Stimulated activated CD4-positive, alpha-beta T cell treated with anti-CD3 and anti-CD28 coated beads, TNF-alpha, amount 100 ng/mL, for 1 hour (primary cell): ENCODE measurements around the gene SMYD4.
"Not testable (repeated sequence)": the region's sequence is repeated elsewhere in the genome, so short reads cannot be mapped to it uniquely, and the experiment has no call there.

Source experiments
- DNase-seq, 3 donors: peaks; one replicate each; pipeline ENCODE4 v3.0.0-alpha.2; 2020; ENCODE audit warnings: low read depth in 3 of 3, low spot score in 1 of 3

Gene SMYD4, protein sequence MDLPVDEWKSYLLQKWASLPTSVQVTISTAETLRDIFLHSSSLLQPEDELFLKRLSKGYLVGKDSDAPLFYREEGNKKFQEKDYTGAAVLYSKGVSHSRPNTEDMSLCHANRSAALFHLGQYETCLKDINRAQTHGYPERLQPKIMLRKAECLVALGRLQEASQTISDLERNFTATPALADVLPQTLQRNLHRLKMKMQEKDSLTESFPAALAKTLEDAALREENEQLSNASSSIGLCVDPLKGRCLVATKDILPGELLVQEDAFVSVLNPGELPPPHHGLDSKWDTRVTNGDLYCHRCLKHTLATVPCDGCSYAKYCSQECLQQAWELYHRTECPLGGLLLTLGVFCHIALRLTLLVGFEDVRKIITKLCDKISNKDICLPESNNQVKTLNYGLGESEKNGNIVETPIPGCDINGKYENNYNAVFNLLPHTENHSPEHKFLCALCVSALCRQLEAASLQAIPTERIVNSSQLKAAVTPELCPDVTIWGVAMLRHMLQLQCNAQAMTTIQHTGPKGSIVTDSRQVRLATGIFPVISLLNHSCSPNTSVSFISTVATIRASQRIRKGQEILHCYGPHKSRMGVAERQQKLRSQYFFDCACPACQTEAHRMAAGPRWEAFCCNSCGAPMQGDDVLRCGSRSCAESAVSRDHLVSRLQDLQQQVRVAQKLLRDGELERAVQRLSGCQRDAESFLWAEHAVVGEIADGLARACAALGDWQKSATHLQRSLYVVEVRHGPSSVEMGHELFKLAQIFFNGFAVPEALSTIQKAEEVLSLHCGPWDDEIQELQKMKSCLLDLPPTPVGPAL

GRCh38 chr17:1829592-1830257 is at the start of gene SMYD4, which contains the start of gene RPA1:
Gene SMYD4 (minus strand): TSS chr17:1829902. CDS start chr17:1827994, 1,908 bp downstream.
Gene RPA1 (plus strand): TSS chr17:1830005. CDS start chr17:1830094, 89 bp downstream.
- DNase-seq, result peak; percentile 59 to 76 (median 66)

GRCh38 chr17:1878419-1879121 is 48.9 kb upstream of the SMYD4 start:
- no peak for DNase-seq

DNA sequence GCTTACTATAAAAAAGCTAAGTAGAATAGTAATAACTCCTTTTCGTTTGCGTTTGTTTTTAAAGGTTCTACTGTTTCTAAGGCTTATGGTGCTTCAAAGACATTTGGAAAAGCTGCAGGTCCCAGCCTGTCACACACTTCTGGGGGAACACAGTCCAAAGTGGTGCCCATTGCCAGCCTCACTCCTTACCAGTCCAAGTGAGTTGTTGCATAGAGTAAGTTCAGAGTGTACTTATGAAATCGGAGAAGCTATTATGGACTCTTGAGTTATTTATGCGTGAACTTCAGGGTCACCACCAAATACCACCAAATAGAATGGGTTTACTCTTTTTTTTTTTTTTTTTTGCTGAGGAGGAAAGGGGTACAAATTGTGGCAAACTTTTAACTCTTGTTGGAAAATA is 45.9 kb upstream of the SMYD4 start:
- DNase-seq, result no peak

DNA sequence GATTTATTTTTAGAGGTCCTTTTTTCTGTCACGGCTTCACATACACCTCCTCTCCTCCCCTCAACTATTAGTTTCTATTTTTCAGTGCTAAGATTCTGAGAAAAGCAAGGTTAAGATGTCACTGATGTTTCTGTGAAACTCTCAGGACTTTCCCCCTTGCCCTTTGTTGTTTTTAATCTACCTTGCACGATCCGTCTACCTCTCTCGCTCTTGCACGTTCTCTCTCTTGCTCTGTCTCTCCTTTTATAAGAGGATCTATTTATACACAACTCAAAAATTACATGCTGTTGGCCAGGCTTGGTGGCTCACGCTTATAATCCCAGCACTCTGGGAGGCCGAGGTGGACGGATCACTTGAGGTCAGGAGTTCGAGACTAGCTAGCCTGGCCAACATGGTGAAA is 43.7 kb upstream of the SMYD4 start:
- no peak for DNase-seq

GRCh38 chr17:1872976-1873375 is 43.3 kb upstream of the SMYD4 start:
- no peak for DNase-seq

- DNase-seq, result no peak
These were observed 42.6 kb upstream of the SMYD4 start for GRCh38 chr17:1872254-1872653.

DNA sequence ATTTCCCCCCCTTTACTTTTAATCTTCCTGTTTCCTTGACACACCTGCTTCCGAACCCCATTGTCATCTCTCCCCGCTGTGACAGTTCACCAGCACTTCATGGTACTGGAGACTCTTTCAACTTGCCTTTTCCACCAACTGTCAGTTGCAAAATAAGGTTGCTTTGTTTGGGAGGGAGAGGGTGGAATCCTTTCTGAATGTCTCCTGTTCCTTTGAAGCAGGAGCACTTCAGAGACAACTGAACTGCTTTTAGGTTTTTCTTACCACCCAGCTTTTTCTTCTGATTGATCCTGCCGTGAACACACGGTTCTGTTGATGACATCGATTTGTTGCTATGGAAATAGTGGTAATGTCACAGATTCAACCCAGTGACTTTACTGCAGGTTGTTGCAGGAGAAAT is 42.1 kb upstream of the SMYD4 start:
- no peak for DNase-seq

DNA sequence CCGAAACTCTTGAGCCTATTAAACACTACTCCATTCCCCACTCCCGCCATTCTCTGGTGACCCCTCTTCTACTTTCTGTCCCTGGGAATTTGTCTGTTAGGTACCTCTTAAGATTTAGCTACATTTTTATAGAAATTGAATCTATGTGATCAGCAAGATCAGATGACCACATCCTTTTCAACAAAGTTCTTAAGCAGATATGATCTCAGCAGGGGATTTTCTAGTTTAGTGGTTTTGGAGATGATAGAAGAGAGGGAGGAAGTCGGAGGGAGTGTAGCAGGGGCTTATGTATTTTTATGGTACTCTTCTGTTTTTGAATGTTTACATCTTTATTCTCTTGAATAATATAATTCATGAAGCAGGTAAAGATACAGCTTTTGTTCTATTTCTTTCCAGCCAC is 40.9 kb upstream of the SMYD4 start:
- no peak for DNase-seq

- no peak for DNase-seq
These were observed 38.4 kb upstream of the SMYD4 start for GRCh38 chr17:1868090-1868489.

DNA sequence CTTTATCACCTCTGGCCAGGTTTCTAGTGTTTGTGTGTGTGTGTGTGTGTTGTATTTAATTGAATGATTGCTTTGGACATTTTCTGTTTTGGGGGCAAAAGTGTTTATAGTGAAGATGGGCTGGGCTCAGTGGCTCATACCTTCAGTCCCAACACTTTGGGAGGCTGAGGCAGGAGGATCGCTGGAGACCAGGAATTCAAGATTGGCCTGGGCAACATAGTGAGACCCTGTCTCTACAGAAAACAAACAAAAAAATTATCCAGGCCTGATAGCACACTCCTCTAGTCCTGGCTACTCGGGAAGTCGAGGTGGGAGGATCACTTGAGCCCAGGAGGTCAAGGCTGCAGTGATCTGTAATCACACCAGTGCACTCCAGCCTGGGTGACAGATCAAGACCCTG is 37.6 kb upstream of the SMYD4 start:
- no peak for DNase-seq

DNA sequence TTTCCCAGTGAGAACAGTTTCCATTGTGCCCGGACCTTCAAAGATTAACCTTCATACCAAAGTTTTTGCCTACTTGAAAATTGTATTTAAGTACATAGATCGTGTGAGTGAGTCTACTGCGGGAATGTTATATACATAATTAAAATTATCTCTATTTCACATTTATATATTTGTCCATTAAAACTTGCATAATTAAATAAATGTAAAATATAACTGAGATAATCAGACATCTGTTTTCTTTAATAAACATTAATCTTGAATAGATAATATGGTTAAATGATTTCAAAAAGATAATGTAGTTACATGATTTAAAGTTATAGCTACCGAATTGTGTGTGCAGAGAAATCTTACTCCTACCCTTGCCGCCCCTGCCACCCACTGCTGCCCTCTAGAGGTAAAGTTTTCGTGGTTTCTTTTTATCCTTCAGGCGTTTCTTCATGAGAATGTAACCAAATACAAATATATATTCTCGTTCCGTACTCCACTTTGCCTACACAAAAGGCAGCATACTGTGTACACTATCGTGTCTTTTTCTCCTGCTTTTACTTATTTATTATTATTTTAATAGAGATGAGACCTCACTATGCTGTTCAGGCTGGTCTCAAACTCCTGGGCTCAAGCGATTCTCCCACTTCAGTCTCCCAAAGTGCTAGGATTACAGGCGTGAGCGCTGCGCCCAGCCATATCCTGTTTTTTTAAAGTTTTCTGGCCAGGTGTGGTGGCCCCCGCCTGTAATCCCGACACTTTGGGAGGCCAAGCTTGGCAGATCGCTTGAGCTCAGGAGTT is 35.7 kb upstream of the SMYD4 start:
- DNase-seq, result no peak

DNA sequence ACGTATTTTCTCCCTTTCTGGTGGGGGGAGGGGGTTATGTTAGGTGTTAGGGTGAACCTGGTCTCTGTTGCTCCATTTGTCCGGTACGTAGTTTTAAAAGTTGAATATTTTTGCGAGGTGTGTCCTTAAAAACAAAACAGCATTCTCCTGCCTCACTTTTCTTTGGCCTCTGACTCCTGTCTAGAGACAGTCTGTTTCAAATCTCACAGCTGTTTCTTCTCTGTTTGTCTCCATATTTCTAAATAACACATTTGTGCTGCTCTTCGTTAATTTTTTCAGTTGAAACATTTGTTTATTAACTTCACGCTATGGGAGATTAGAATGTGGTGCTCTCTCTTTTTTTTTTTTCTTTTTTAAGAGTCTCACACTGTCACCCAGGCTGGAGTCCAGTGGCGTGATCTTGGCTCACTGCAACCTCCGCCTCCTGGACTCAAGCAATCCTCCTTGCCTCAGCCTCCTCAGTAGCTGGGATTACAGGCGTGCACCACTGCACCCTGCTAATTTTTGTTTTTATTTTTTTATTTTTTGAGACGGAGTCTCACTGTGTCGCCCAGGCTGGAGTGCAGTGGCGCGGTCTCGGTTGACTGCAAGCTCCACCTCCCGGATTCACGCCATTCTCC is 31.8 kb upstream of the SMYD4 start:
- DNase-seq, result no peak

DNA sequence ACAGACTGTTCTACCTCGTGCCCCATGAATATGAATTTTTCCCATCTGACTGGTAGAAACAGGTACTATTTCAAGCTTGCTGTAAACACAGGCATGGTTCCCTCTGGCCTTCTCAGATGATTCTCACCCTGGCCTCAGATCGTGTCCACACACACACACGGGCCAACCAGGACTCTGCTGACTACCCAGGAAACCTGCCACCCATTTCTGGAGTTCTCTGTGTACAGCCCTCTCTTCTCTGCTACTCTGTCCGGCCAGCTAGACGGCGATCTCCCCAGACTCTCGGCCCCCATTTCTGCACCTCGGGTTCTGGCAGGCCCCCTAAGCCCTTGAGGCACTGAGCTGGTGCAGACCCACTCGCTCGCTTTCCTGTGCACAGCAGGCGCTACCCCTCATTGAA is 31.3 kb upstream of the SMYD4 start:
- no peak for DNase-seq

DNA sequence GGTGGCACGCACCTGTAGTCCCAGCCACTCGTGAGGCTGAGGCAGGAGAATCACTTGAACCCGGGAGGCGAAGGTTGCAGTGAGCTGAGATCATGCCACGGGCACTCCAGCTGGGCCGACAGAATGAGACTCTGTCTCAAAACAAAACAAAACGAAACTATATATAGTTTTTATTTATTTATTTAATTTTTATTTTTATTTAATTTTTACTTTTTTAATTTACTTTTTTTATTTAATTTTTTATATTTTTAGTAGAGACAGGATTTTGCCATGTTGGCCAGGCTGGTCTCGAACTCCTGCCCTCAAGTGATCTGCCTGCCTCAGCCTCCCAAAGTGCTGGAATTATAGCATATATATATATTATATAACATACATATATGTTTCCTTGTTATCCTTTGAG is 26.8 kb upstream of the SMYD4 start:
- DNase-seq, result not testable (repeated sequence)

- no peak for DNase-seq
These were observed 24.0 kb upstream of the SMYD4 start for GRCh38 chr17:1853698-1854097.

DNA sequence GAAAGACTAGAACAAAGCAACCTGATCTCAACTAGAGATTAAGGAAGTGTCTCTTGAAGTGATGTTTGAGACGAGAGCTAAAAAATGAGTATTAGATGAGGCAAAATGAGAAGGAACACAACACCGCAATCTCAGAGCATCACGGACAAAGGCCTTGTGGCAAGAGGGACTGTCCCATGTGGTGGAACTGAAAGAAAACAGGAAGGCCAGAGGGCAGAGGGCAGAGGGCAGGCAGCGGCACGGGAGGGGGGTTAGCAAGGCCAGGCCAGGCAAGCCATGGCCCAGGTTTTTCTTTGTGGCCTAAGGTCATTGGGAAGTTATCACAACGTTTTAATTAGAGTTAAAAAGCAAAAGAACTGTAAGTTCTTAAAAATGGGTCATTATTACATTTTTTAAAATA is 22.6 kb upstream of the SMYD4 start:
- DNase-seq, result no peak

- no peak for DNase-seq
These were observed 17.5 kb upstream of the SMYD4 start for GRCh38 chr17:1847191-1847590.

- DNase-seq, result no peak
These were observed 14.2 kb upstream of the SMYD4 start for GRCh38 chr17:1843947-1844346.

DNA sequence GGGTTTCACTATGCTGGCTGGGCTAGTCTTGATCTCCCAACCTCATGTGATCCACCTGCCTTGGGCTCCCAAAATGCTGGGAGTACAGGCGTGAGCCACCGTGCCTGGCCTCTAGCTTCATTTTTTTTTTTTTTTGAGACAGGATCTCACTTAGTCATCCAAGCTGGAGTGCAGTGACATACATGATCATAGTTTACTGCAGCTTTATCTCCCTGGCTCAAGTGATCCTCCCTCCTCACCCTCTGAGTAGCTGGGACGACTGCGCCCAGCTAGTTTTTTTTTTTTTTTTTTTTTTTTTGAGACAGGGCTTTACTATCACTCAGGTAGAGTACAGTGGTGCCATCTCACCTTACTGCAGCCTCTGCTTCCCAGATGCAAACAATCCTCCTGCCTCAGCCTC is 9.8 kb upstream of the SMYD4 start:
- no peak for DNase-seq
